Ramos (cell line): ENCODE data around the gene UBE2G2.

Source experiments
- in situ Hi-C: fragments of 300-500 bp; cut with MboI; formaldehyde crosslinking; loops from one replicate; pipeline ENCODE4 v1.14.3; 2022; ENCODE audit warnings: low sequenced_read_pairs; ENCODE audit not compliant: unreplicated experiment

The UBE2G2 gene

GRCh38 chr21:44756423-44757185 is 45.0 kb downstream of the UBE2G2 start:
- in situ Hi-C loops = no loop called here

- in situ Hi-C loops = no loop called here
Observed at GRCh38 chr21:44755227-44755626, 46.4 kb downstream of the UBE2G2 start.

GRCh38 chr21:44753357-44753756 is 48.3 kb downstream of the UBE2G2 start:
- in situ Hi-C loops = no loop called here

- in situ Hi-C loops = no loop called here
Observed at GRCh38 chr21:44752671-44753235, 48.9 kb downstream of the UBE2G2 start.

GRCh38 chr21:44751799-44752636 is 49.6 kb downstream of the UBE2G2 start:
- in situ Hi-C loops = no loop called here

GRCh38 chr21:44751186-44751798 is 50.3 kb downstream of the UBE2G2 start:
- in situ Hi-C loops = no loop called here

GRCh38 chr21:44750675-44751025 is 51.0 kb downstream of the UBE2G2 start:
- in situ Hi-C loops = no loop called here

- in situ Hi-C loops = no loop called here
Observed at GRCh38 chr21:44749759-44750674, 51.6 kb downstream of the UBE2G2 start.

GRCh38 chr21:44749116-44749758 is 52.4 kb downstream of the UBE2G2 start:
- in situ Hi-C loops = no loop called here

- in situ Hi-C loops = no loop called here
Observed at GRCh38 chr21:44748621-44749020, 53.0 kb downstream of the UBE2G2 start.

GRCh38 chr21:44742418-44743153 is 59.0 kb downstream of the UBE2G2 start:
- in situ Hi-C loops = no loop called here

- in situ Hi-C loops = no loop called here
Observed at GRCh38 chr21:44741921-44742320, 59.7 kb downstream of the UBE2G2 start.

- in situ Hi-C loops = no loop called here
Observed at GRCh38 chr21:44740742-44741141, 60.9 kb downstream of the UBE2G2 start.

GRCh38 chr21:44739316-44739715 is 62.3 kb downstream of the UBE2G2 start:
- in situ Hi-C loops = no loop called here

GRCh38 chr21:44738621-44739020 is 63.0 kb downstream of the UBE2G2 start:
- in situ Hi-C loops = no loop called here

GRCh38 chr21:44737706-44738354 is 63.8 kb downstream of the UBE2G2 start:
- in situ Hi-C loops = no loop called here

- in situ Hi-C loops = no loop called here
Observed at GRCh38 chr21:44736291-44737004, 65.2 kb downstream of the UBE2G2 start.

- in situ Hi-C loops = no loop called here
Observed at GRCh38 chr21:44735821-44736220, 65.8 kb downstream of the UBE2G2 start.
